Pancreas (tissue), 10 donors: ENCODE results near the gene MYBPH. TPM values are rescaled to one million over a fixed set of nuclear protein-coding genes. Genes with fewer than 3 reads are reported as not detected.
A peak's percentile ranks its signal among the peaks of the same experiment; 100 is the strongest.

ENCODE experiments used
- ATAC-seq, 4 donors: fragments of 200-7000 bp; cut with Tn5 transposase; one replicate each; pipeline versions ENCODE4 v1.8.0 to v1.9.1; 2020; ENCODE audit warnings: mild to moderate bottlenecking in 4 of 4, moderate library complexity in 4 of 4
- DNase-seq, 6 donors: peaks; one replicate each; pipeline ENCODE4 v3.0.0-alpha.2; 2020
- FAIRE-seq: peaks from 2 replicates; lab custom pipeline; 2012; peaks lifted over from hg19 to GRCh38; lab: Jason Lieb, UNC
- H3K27ac ChIP-seq, 4 donors: fragments of 200-600 bp; sonication (generic); 1 replicate in 3 of 4; 2 replicates in 1 of 4; pipeline versions ENCODE4 v1.5.0 to v1.8.0; 2020
- H3K27me3 ChIP-seq, 4 donors: fragments of 200-600 bp; one replicate each; pipeline ENCODE4 v1.8.0; 2021
- H3K36me3 ChIP-seq, 3 donors: fragments of 200-600 bp; sonication (generic) in 1 of 3; one replicate each; pipeline versions ENCODE4 v1.5.0 to v1.8.0; 2020 to 2021
- H3K4me1 ChIP-seq, 3 donors: fragments of 200-600 bp; one replicate each; pipeline ENCODE4 v1.8.0; 2021
- H3K4me3 ChIP-seq, 4 donors: fragments of 200-600 bp; sonication (generic) in 2 of 4; one replicate each; pipeline versions ENCODE4 v1.5.0 to v1.8.0; 2020 to 2021
- H3K9me3 ChIP-seq, 4 donors: fragments of 200-600 bp; one replicate each; pipeline ENCODE4 v1.8.0; 2021
- CTCF ChIP-seq, 4 donors: fragments of 200-600 bp; sonication (generic) in 3 of 4; IDR thresholded peaks; one replicate each; pipeline versions ENCODE4 v1.5.0 to v1.8.0; 2021; ENCODE audit warnings: antibody characterized with exemption in 4 of 4
- WGBS, 2 donors: extraction: QIAGEN DNeasy Blood & Tissue Kit; methylation state at CpG; one replicate each; pipeline ENCODE4 v1.1.7; 2013; 5-methylcytosine and 5-hydroxymethylcytosine counted together
- intact Hi-C, 3 donors: fragments of 100-400 bp; cut with DNase I; formaldehyde crosslinking; loops; one replicate each; pipeline versions ENCODE4 v1.11.1 to v1.14.2; 2022
- polyA plus RNA-seq, 2 donors: library from polyadenylated mRNA; stranded (reverse); fragments of 200-250 nt; gene quantifications; one replicate each; pipeline ENCODE4 v1.2.3, GENCODE V29; 2013
- total RNA-seq, 6 donors: library from RNA; stranded (reverse); fragmentation: NEBNext Ultra II Directional in 4 of 6; extraction: Animal tissue kit (Norgen Biotek cat#: 25700) in 4 of 6; gene quantifications; one replicate each; pipeline versions ENCODE4 v1.2.1 to v1.2.4, GENCODE V29; 2021 to 2023
- donor health status: healthy with polysubstance abuse.
- donor health status: DM: no; HTN: no; CAD: no; lungs with moderate emphysema.
- donor health status: DM: no; HTN: no; CAD: no.
- donor health status: control.
- donor health status: control.
- donor health status: Bipolar disorder and iron deficiency.
- donor health status: DM: yes; HTN: yes; CAD: no.
- donor health status: DM: no; HTN: no; CAD: no.
- donor health status: DM: no; HTN: no; CAD: no.
- donor health status: DM: yes; HTN: yes; CAD: no.

Gene MYBPH
- total and polyA plus RNA-seq, 8 donors = not detected

- H3K27ac ChIP-seq = peak overlapping the region in 3 of 4 donors; percentile 55 to 75 (median 75)
- 87 to 88% methylated on average over 2 of the region's 2 CpGs for WGBS, 2 donors
- TF ChIP-seq CTCF (IDR thresholded peaks at IDR 0.05) = no peak
- no peaks in the 10 kb centered on the region for H3K36me3 ChIP-seq
- no peak for DNase-seq
- peaks cover 0 to 7% (median 0%) of the 10 kb centered on the region in 3 donors for H3K4me1 ChIP-seq
- intact Hi-C loops = no loop called here
- FAIRE-seq = no peak
- no peak overlapping the region for H3K4me3 ChIP-seq
- H3K27me3 ChIP-seq = no peaks in the 10 kb centered on the region
- ATAC-seq = no peak
- H3K9me3 ChIP-seq = no peaks in the 10 kb centered on the region
These were observed 29.6 kb downstream of the MYBPH start for GRCh38 chr1:203146042-203146369.

- intact Hi-C loops = no loop called here
- no peaks in the 10 kb centered on the region for H3K9me3 ChIP-seq
- FAIRE-seq = no peak
- no peak for ATAC-seq
- WGBS, 2 donors = 76 to 80% methylated on average over 12 to 13 of the region's 13 CpGs
- DNase-seq = no peak
- no peaks in the 10 kb centered on the region for H3K36me3 ChIP-seq
- H3K27me3 ChIP-seq = no peaks in the 10 kb centered on the region
- no peak overlapping the region for H3K4me3 ChIP-seq
- H3K27ac ChIP-seq = peak overlapping the region; percentile 39 to 75 (median 60)
- no peak for TF ChIP-seq CTCF (IDR thresholded peaks at IDR 0.05)
- H3K4me1 ChIP-seq = peaks cover 0 to 7% (median 0%) of the 10 kb centered on the region in 3 donors
These were observed 30.1 kb downstream of the MYBPH start for GRCh38 chr1:203145321-203146041.

- Histone ChIP-seq H3K9me3 (no peaks in the 10 kb centered on the region), H3K4me3 (no peak overlapping the region), H3K27ac (peak overlapping the region; percentile 39 to 75 (median 60)), H3K27me3 (no peaks in the 10 kb centered on the region), H3K4me1 (peaks cover 0 to 7% (median 0%) of the 10 kb centered on the region in 3 donors), H3K36me3 (no peaks in the 10 kb centered on the region)
- FAIRE-seq = no peak
- 31 to 42% methylated on average over 6 of the region's 6 CpGs for WGBS, 2 donors
- no peak for TF ChIP-seq CTCF (IDR thresholded peaks at IDR 0.05)
- intact Hi-C loops = no loop called here
- DNase-seq = peak in 4 of 6 donors; percentile 46 to 66 (median 60)
- ATAC-seq = peak; percentile 61 to 71 (median 67)
These were observed 31.0 kb downstream of the MYBPH start for GRCh38 chr1:203144661-203145060.

GRCh38 chr1:203143641-203144040 is 32.0 kb downstream of the MYBPH start:
- no peaks in the 10 kb centered on the region for H3K36me3 ChIP-seq
- peak in 2 of 4 donors; percentile 8 to 23 for ATAC-seq
- no peaks in the 10 kb centered on the region for H3K27me3 ChIP-seq
- intact Hi-C loops = no loop called here
- no peak for TF ChIP-seq CTCF (IDR thresholded peaks at IDR 0.05)
- H3K4me3 ChIP-seq = no peak overlapping the region
- H3K4me1 ChIP-seq = peaks cover 0 to 6% (median 2%) of the 10 kb centered on the region in 3 donors
- WGBS, 2 donors = 54 to 59% methylated on average over 11 of the region's 11 CpGs
- no peak for DNase-seq
- peak overlapping the region in 2 of 4 donors; percentile 55 to 63 for H3K27ac ChIP-seq
- H3K9me3 ChIP-seq = no peaks in the 10 kb centered on the region
- FAIRE-seq = no peak
